ENCODE measurements around the gene CDHR2.

Gene CDHR2

GRCh38 chr5:176515396-176515795 lies 33.7 kb upstream of the CDHR2 start:
- no peak overlapping the region for H3K4me2 ChIP-seq
- H3K4me1 ChIP-seq (ENCODE audit: low read depth, poor library complexity, severe bottlenecking): no peaks in the 10 kb centered on the region
- H3K9ac ChIP-seq: no peak overlapping the region
- no peaks in the 10 kb centered on the region for H3K27me3 ChIP-seq (ENCODE audit: insufficient read depth, low read depth)
- H3K79me2 ChIP-seq (ENCODE audit: insufficient read depth, low read depth): no peaks in the 10 kb centered on the region
- no peaks in the 10 kb centered on the region for H4K20me1 ChIP-seq (ENCODE audit: insufficient read depth)
- H3K4me3 ChIP-seq (IDR thresholded peaks at IDR 0.05; ENCODE audit: insufficient read depth, low read depth, low read length): no peak overlapping the region
- H3K36me3 ChIP-seq (ENCODE audit: insufficient read depth): no peaks in the 10 kb centered on the region
- no peak overlapping the region for H2AFZ ChIP-seq (ENCODE audit: low read depth)
- no peak overlapping the region for H3K27ac ChIP-seq
- TF ChIP-seq CTCF (conservative IDR thresholded peaks at IDR 0.05; ENCODE audit: low read depth, low read length): no peak

DNA sequence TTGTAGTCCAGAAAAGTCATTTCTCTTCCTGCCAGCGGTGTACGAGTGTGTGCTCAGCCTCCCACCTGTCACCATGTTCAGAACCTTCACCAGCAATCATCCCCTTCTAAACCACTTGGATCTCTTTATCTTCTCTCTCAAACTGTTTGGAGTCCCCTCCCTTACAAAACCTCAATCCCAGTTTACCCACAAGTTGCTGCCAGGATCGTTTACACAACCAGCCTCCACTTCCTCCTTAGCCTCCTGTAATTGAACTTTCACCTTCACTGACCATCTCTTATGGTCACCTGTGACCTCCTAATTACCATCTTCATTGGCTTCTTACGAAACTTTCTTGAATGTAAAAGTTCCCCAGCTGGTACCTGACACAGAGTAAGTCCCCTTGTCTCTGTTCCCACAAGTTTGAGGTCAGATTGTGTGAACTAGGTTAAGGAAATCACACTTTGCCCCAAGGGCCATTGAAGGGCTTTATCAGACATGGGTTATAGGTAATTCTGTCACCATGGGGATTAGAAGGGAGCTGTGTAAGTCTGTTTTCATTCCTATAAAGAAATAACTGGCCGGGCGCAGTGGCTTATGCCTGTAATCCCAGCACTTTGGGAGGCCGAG lies 32.0 kb upstream of the CDHR2 start:
- H2AFZ ChIP-seq (ENCODE audit: low read depth): no peak overlapping the region
- no peak overlapping the region for H3K4me3 ChIP-seq (IDR thresholded peaks at IDR 0.05; ENCODE audit: insufficient read depth, low read depth, low read length)
- no peak for TF ChIP-seq CTCF (conservative IDR thresholded peaks at IDR 0.05; ENCODE audit: low read depth, low read length)
- H3K27me3 ChIP-seq (ENCODE audit: insufficient read depth, low read depth): no peaks in the 10 kb centered on the region
- H3K27ac ChIP-seq: no peak overlapping the region
- no peaks in the 10 kb centered on the region for H4K20me1 ChIP-seq (ENCODE audit: insufficient read depth)
- no peak overlapping the region for H3K9ac ChIP-seq
- no peaks in the 10 kb centered on the region for H3K36me3 ChIP-seq (ENCODE audit: insufficient read depth)
- H3K4me2 ChIP-seq: no peak overlapping the region
- H3K79me2 ChIP-seq (ENCODE audit: insufficient read depth, low read depth): no peaks in the 10 kb centered on the region
- H3K4me1 ChIP-seq (ENCODE audit: low read depth, poor library complexity, severe bottlenecking): no peaks in the 10 kb centered on the region

GRCh38 chr5:176519810-176520720 lies 29.1 kb upstream of the CDHR2 start:
- no peak for TF ChIP-seq CTCF (conservative IDR thresholded peaks at IDR 0.05; ENCODE audit: low read depth, low read length)
- no peak overlapping the region for H3K9ac ChIP-seq
- H3K4me3 ChIP-seq (IDR thresholded peaks at IDR 0.05; ENCODE audit: insufficient read depth, low read depth, low read length): no peak overlapping the region
- no peak overlapping the region for H3K27ac ChIP-seq
- no peak overlapping the region for H3K4me2 ChIP-seq
- no peaks in the 10 kb centered on the region for H4K20me1 ChIP-seq (ENCODE audit: insufficient read depth)
- H2AFZ ChIP-seq (ENCODE audit: low read depth): no peak overlapping the region
- no peaks in the 10 kb centered on the region for H3K4me1 ChIP-seq (ENCODE audit: low read depth, poor library complexity, severe bottlenecking)
- no peaks in the 10 kb centered on the region for H3K36me3 ChIP-seq (ENCODE audit: insufficient read depth)
- no peaks in the 10 kb centered on the region for H3K79me2 ChIP-seq (ENCODE audit: insufficient read depth, low read depth)
- no peaks in the 10 kb centered on the region for H3K27me3 ChIP-seq (ENCODE audit: insufficient read depth, low read depth)

- no peaks in the 10 kb centered on the region for H3K79me2 ChIP-seq (ENCODE audit: insufficient read depth, low read depth)
- TF ChIP-seq CTCF (conservative IDR thresholded peaks at IDR 0.05; ENCODE audit: low read depth, low read length): no peak
- H3K36me3 ChIP-seq (ENCODE audit: insufficient read depth): no peaks in the 10 kb centered on the region
- no peak overlapping the region for H3K27ac ChIP-seq
- H3K4me1 ChIP-seq (ENCODE audit: low read depth, poor library complexity, severe bottlenecking): no peaks in the 10 kb centered on the region
- no peak overlapping the region for H3K9ac ChIP-seq
- H3K4me3 ChIP-seq (IDR thresholded peaks at IDR 0.05; ENCODE audit: insufficient read depth, low read depth, low read length): no peak overlapping the region
- H2AFZ ChIP-seq (ENCODE audit: low read depth): no peak overlapping the region
- no peaks in the 10 kb centered on the region for H4K20me1 ChIP-seq (ENCODE audit: insufficient read depth)
- H3K27me3 ChIP-seq (ENCODE audit: insufficient read depth, low read depth): no peaks in the 10 kb centered on the region
- H3K4me2 ChIP-seq: no peak overlapping the region
These were observed 27.9 kb upstream of the CDHR2 start for GRCh38 chr5:176521286-176521685.

Measured in KMS-11 (cell line).